HL-60 (cell line): Measurements from ENCODE around the gene PGP.

ENCODE experiments used
- DNase-seq, 2 experiments: peaks; one replicate each; pipeline ENCODE4 v3.0.0-alpha.2; 2010 to 2020; ENCODE audit warnings: low read depth in 1 of 2, low spot score in 1 of 2
- H3K27ac ChIP-seq: fragments of 250-450 bp; sonication (Bioruptor Pico); replicated peaks from 2 replicates; pipeline ENCODE4 v1.5.1; 2020; ENCODE audit warnings: mild to moderate bottlenecking, moderate library complexity
- H3K27me3 ChIP-seq: fragments of 250-450 bp; sonication (Bioruptor Pico); 2 replicates; pipeline ENCODE4 v1.5.1; 2021; ENCODE audit warnings: mild to moderate bottlenecking, moderate library complexity; ENCODE audit not compliant: insufficient read depth, poor library complexity, severe bottlenecking
- H3K4me3 ChIP-seq: replicated peaks from 2 replicates; pipeline ENCODE4 v1.5.1; 2011; ENCODE audit warnings: mild to moderate bottlenecking, control low read depth, low read length; ENCODE audit not compliant: insufficient read depth
- CTCF ChIP-seq: IDR thresholded peaks from one replicate; pipeline ENCODE4 v1.5.1; 2011; ENCODE audit warnings: low read length, control low read depth, inconsistent platforms; ENCODE audit not compliant: insufficient read depth
- GABPA ChIP-seq: IDR thresholded peaks from 2 replicates; pipeline ENCODE4 v1.6.1; 2012; ENCODE audit warnings: low read depth
- POLR2AphosphoS5 ChIP-seq: IDR thresholded peaks from 2 replicates; pipeline ENCODE4 v1.6.1; 2012; ENCODE audit warnings: low read depth
- REST ChIP-seq: IDR thresholded peaks from 2 replicates; pipeline ENCODE4 v1.6.1; 2012; ENCODE audit warnings: low read depth; ENCODE audit not compliant: insufficient replicate concordance
- SPI1 ChIP-seq: IDR thresholded peaks from 2 replicates; pipeline ENCODE4 v1.6.1; 2012; ENCODE audit warnings: low read depth, mild to moderate bottlenecking, borderline replicate concordance

The PGP gene

GRCh38 chr16:2233872-2234812 is 19.5 kb upstream of the PGP start:
- TF ChIP-seq GABPA = no peak
- TF ChIP-seq CTCF = no peak
- no peak for TF ChIP-seq SPI1
- TF ChIP-seq REST = no peak
- no peak for TF ChIP-seq POLR2AphosphoS5
- no peaks in the 10 kb centered on the region for H3K27me3 ChIP-seq
- H3K27ac ChIP-seq = no peak overlapping the region
- no peak for DNase-seq
- H3K4me3 ChIP-seq = no peak overlapping the region

GRCh38 chr16:2233046-2233775 is 18.6 kb upstream of the PGP start:
- H3K27me3 ChIP-seq = no peaks in the 10 kb centered on the region
- H3K4me3 ChIP-seq = no peak overlapping the region
- TF ChIP-seq GABPA = no peak
- TF ChIP-seq SPI1 = no peak
- TF ChIP-seq CTCF = no peak
- TF ChIP-seq REST = no peak
- TF ChIP-seq POLR2AphosphoS5 = no peak
- H3K27ac ChIP-seq = no peak overlapping the region
- DNase-seq = no peak

DNA sequence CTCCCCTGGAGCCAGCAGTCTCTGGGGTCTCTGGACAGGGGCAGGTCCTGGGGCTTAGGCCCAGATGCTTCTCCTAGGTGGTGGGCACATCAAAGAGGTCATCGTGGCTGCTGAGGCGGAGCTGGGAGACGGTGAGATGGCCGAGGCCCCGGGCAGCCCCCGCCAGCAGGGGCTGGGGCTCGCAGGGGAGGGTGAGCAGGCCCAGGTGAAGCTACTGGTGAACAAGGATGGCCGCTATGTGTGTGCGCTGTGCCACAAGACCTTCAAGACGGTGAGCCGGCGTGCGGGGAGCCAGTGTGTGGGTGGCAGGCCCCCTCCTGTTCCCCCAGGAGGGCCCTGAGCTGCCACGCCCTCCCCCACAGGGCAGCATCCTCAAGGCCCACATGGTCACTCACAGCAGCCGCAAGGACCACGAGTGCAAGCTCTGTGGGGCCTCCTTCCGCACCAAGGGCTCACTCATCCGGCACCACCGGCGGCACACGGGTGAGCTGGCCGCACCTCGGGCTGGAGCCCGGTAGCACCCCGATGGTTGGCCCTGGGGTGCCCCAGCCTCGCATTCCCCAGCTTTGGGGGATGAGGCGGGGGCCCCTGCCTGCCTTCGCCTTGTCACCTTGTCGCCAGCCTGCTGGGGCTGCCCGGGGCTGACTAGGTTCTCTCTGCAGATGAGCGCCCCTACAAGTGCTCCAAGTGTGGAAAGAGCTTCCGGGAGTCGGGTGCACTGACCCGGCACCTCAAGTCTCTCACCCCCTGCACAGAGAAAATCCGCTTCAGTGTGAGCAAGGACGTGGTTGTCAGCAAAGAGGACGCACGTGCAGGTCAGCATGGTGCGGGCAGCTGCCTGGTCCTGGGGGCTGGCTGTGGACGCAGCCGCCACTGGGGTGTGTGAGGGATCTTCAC is 17.7 kb upstream of the PGP start:
- Histone ChIP-seq H3K4me3 (no peak overlapping the region), H3K27ac (no peak overlapping the region), H3K27me3 (no peaks in the 10 kb centered on the region)
- no peak for DNase-seq
- no peak for TF ChIP-seq POLR2AphosphoS5
- TF ChIP-seq SPI1 = no peak
- TF ChIP-seq REST = no peak
- TF ChIP-seq GABPA = no peak
- no peak for TF ChIP-seq CTCF
